Mesendoderm (in vitro differentiated cells): ENCODE data around the gene C10orf90.
"Not testable (repeated sequence)": the region's sequence is repeated elsewhere in the genome, so short reads cannot be mapped to it uniquely, and the experiment has no call there.

Experiments used
- DNase-seq: peaks from one replicate; pipeline ENCODE4 v3.0.0; 2013
- H2AK5ac ChIP-seq: 2 replicates; pipeline ENCODE4 v1.6.1; 2013; ENCODE audit warnings: low read length, inconsistent platforms
- H2BK120ac ChIP-seq: 2 replicates; pipeline ENCODE4 v1.6.1; 2013; ENCODE audit warnings: low read depth, mild to moderate bottlenecking, low read length, moderate library complexity, mixed read lengths
- H2BK15ac ChIP-seq: replicated peaks from 2 replicates; pipeline ENCODE4 v1.6.1; 2013; ENCODE audit warnings: low read depth, mild to moderate bottlenecking, moderate library complexity
- H2BK5ac ChIP-seq: 2 replicates; pipeline ENCODE4 v1.6.1; 2013; ENCODE audit warnings: low read length, inconsistent platforms
- H3K18ac ChIP-seq: 2 replicates; pipeline ENCODE4 v1.6.1; 2013; ENCODE audit warnings: mild to moderate bottlenecking, low read length, mixed read lengths
- H3K23ac ChIP-seq: one replicate; pipeline ENCODE4 v1.6.1; 2013; ENCODE audit warnings: low read length
- H3K27ac ChIP-seq: 2 replicates; pipeline ENCODE4 v1.5.1; 2013; ENCODE audit warnings: low read depth, mild to moderate bottlenecking, inconsistent platforms, low read length, moderate library complexity
- H3K27me3 ChIP-seq: 2 replicates; pipeline ENCODE4 v1.6.1; 2013; ENCODE audit warnings: low read length, control low read depth, mild to moderate bottlenecking, inconsistent platforms; ENCODE audit not compliant: insufficient read depth, poor library complexity
- H3K36me3 ChIP-seq: 2 replicates; pipeline ENCODE4 v1.6.1; 2013; ENCODE audit warnings: low read length, inconsistent platforms; ENCODE audit not compliant: control insufficient read depth, insufficient read depth
- H3K4ac ChIP-seq: one replicate; pipeline ENCODE4 v1.6.1; 2013; ENCODE audit warnings: low read depth, mild to moderate bottlenecking, low read length, moderate library complexity
- H3K4me1 ChIP-seq: 2 replicates; pipeline ENCODE4 v1.6.1; 2013; ENCODE audit warnings: low read depth, low read length, inconsistent platforms; ENCODE audit not compliant: control insufficient read depth
- H3K4me2 ChIP-seq: 2 replicates; pipeline ENCODE4 v1.6.1; 2013; ENCODE audit warnings: low read length
- H3K4me3 ChIP-seq: 2 replicates; pipeline ENCODE4 v1.5.1; 2013; ENCODE audit warnings: mild to moderate bottlenecking, low read length
- H3K56ac ChIP-seq: one replicate; pipeline ENCODE4 v1.6.1; 2013; ENCODE audit warnings: low read length
- H3K79me1 ChIP-seq: 2 replicates; pipeline ENCODE4 v1.6.1; 2013; ENCODE audit warnings: low read length, inconsistent platforms
- H3K79me2 ChIP-seq: 2 replicates; pipeline ENCODE4 v1.6.1; 2013; ENCODE audit warnings: mild to moderate bottlenecking, low read length; ENCODE audit not compliant: control insufficient read depth, insufficient read depth
- H3K9ac ChIP-seq: 2 replicates; pipeline ENCODE4 v1.6.1; 2013; ENCODE audit warnings: low read length, inconsistent platforms
- H4K5ac ChIP-seq: one replicate; pipeline ENCODE4 v1.6.1; 2013; ENCODE audit warnings: low read length
- H4K8ac ChIP-seq: one replicate; pipeline ENCODE4 v1.6.1; 2013; ENCODE audit warnings: low read depth, mild to moderate bottlenecking, control low read depth, low read length, moderate library complexity
- WGBS: extraction: QIAGEN DNeasy Blood & Tissue Kit; methylation state at CpG from one replicate; pipeline ENCODE4 v1.1.7; 2013; ENCODE audit warnings: low lambda C conversion rate, missing lambda C conversion rate; ENCODE audit not compliant: insufficient coverage; ENCODE audit errors: extremely low coverage; 5-methylcytosine and 5-hydroxymethylcytosine counted together

The C10orf90 gene

GRCh38 chr10:126387931-126388911 lies 282.3 kb downstream of the C10orf90 start, which contains the start of gene ADAM12:
TSS of gene ADAM12 (minus strand) at chr10:126388477. CDS start at chr10:126388145, 332 bp downstream.
- peak; percentile 30 for DNase-seq
- H4K8ac ChIP-seq = no peak within 1 kb of the TSS

GRCh38 chr10:126387041-126387921 lies 283.2 kb downstream of the C10orf90 start:
- H3K79me2 ChIP-seq = no peaks in the 10 kb centered on the region
- H3K4ac ChIP-seq = no peak overlapping the region
- H3K4me3 ChIP-seq = no peak overlapping the region
- H3K79me1 ChIP-seq = no peaks in the 10 kb centered on the region
- peak; percentile 70 for DNase-seq
- no peak overlapping the region for H4K8ac ChIP-seq
- no peak overlapping the region for H2BK15ac ChIP-seq
- H3K23ac ChIP-seq = no peak overlapping the region
- WGBS = no CpG with 5 or more reads among the region's 50 CpGs
- no peak overlapping the region for H2BK5ac ChIP-seq
- H2BK120ac ChIP-seq = no peak overlapping the region
- H3K4me1 ChIP-seq = no peaks in the 10 kb centered on the region
- no peak overlapping the region for H3K27ac ChIP-seq
- H3K18ac ChIP-seq = peak overlapping the region; percentile 1
- no peaks in the 10 kb centered on the region for H3K36me3 ChIP-seq
- H3K4me2 ChIP-seq = peak overlapping the region; percentile 33
- H3K56ac ChIP-seq = no peak overlapping the region
- peaks cover 5% of the 10 kb centered on the region for H3K27me3 ChIP-seq
- H3K9ac ChIP-seq = no peak overlapping the region
- no peak overlapping the region for H4K5ac ChIP-seq
- H2AK5ac ChIP-seq = no peak overlapping the region

More at GRCh38 chr10:126387931-126388911, 282.3 kb downstream of the C10orf90 start, which contains the start of gene ADAM12:
- Histone ChIP-seq H3K4me1 (no peaks in the 10 kb centered on the region), H4K5ac (no peak within 1 kb of the TSS), H3K27me3 (peaks cover 5% of the 10 kb centered on the region), H3K18ac (peak within 1 kb of the TSS; percentile 1), H3K56ac (peak within 1 kb of the TSS; percentile 66), H3K23ac (no peak within 1 kb of the TSS), H3K4me3 (peak within 1 kb of the TSS; percentile 39), H3K79me1 (no peaks in the 10 kb centered on the region), H2BK5ac (no peak within 1 kb of the TSS), H3K79me2 (no peaks in the 10 kb centered on the region), H2BK15ac (no peak within 1 kb of the TSS), H2AK5ac (no peak within 1 kb of the TSS), H3K9ac (peak within 1 kb of the TSS; percentile 33), H3K4ac (no peak within 1 kb of the TSS), H3K4me2 (peak within 1 kb of the TSS; percentile 33), H3K36me3 (no peaks in the 10 kb centered on the region), H2BK120ac (no peak within 1 kb of the TSS), H3K27ac (no peak within 1 kb of the TSS)
- no CpG with 5 or more reads among the region's 127 CpGs for WGBS

- Histone ChIP-seq H3K56ac (no peak overlapping the region), H3K4me1 (no peaks in the 10 kb centered on the region), H3K9ac (no peak overlapping the region), H2BK5ac (no peak overlapping the region), H3K4ac (no peak overlapping the region), H3K18ac (no peak overlapping the region), H3K4me3 (no peak overlapping the region), H2BK120ac (no peak overlapping the region), H2BK15ac (no peak overlapping the region), H3K23ac (no peak overlapping the region), H3K27ac (no peak overlapping the region), H3K79me2 (no peaks in the 10 kb centered on the region), H4K5ac (no peak overlapping the region), H3K27me3 (peaks cover 5% of the 10 kb centered on the region), H3K79me1 (no peaks in the 10 kb centered on the region), H3K36me3 (no peaks in the 10 kb centered on the region), H4K8ac (no peak overlapping the region), H2AK5ac (no peak overlapping the region), H3K4me2 (no peak overlapping the region)
- DNase-seq = no peak
- WGBS = no CpG with 5 or more reads among the region's 5 CpGs
Measured at GRCh38 chr10:126384269-126384873, 286.1 kb downstream of the C10orf90 start.

GRCh38 chr10:126380352-126381076 lies 290.0 kb downstream of the C10orf90 start:
- H3K27me3 ChIP-seq = no peaks in the 10 kb centered on the region
- H4K8ac ChIP-seq = no peak overlapping the region
- no peak overlapping the region for H3K23ac ChIP-seq
- no CpG with 5 or more reads among the region's 7 CpGs for WGBS
- no peaks in the 10 kb centered on the region for H3K36me3 ChIP-seq
- no peak overlapping the region for H2BK15ac ChIP-seq
- H3K4me3 ChIP-seq = no peak overlapping the region
- H2AK5ac ChIP-seq = no peak overlapping the region
- no peak overlapping the region for H3K56ac ChIP-seq
- H2BK5ac ChIP-seq = no peak overlapping the region
- H3K4me2 ChIP-seq = no peak overlapping the region
- H3K79me1 ChIP-seq = no peaks in the 10 kb centered on the region
- no peak overlapping the region for H3K18ac ChIP-seq
- no peaks in the 10 kb centered on the region for H3K4me1 ChIP-seq
- DNase-seq = no peak
- H3K9ac ChIP-seq = no peak overlapping the region
- no peak overlapping the region for H2BK120ac ChIP-seq
- no peak overlapping the region for H3K27ac ChIP-seq
- no peak overlapping the region for H3K4ac ChIP-seq
- no peak overlapping the region for H4K5ac ChIP-seq
- no peaks in the 10 kb centered on the region for H3K79me2 ChIP-seq

GRCh38 chr10:126379166-126379565 lies 291.3 kb downstream of the C10orf90 start:
- not testable (repeated sequence) for H3K4me1 ChIP-seq

More at GRCh38 chr10:126379166-126379565, 291.3 kb downstream of the C10orf90 start:
- H3K18ac ChIP-seq, H3K4ac ChIP-seq, H3K9ac ChIP-seq, H3K79me1 ChIP-seq, H3K23ac ChIP-seq, H2BK120ac ChIP-seq, H4K8ac ChIP-seq, H2BK5ac ChIP-seq, H3K4me2 ChIP-seq, H2BK15ac ChIP-seq, H3K27ac ChIP-seq, H3K56ac ChIP-seq, DNase-seq, H3K79me2 ChIP-seq, H3K4me3 ChIP-seq, H2AK5ac ChIP-seq, H4K5ac ChIP-seq, H3K36me3 ChIP-seq, H3K27me3 ChIP-seq: not testable (repeated sequence)
- WGBS = no CpG with 5 or more reads among the region's 3 CpGs
